Loucy (cell line): Measurements from ENCODE around the gene CPSF4L.

Experiments used
- H2AFZ ChIP-seq: fragments of 200-600 bp; sonication (generic); 2 replicates; pipeline ENCODE4 v1.6.0; 2016; ENCODE audit warnings: antibody characterized with exemption, mild to moderate bottlenecking, low read length, moderate library complexity
- H3F3A ChIP-seq: fragments of 200-600 bp; 2 replicates; pipeline ENCODE4 v1.6.0; 2016; ENCODE audit warnings: antibody characterized with exemption, low read depth, mild to moderate bottlenecking
- H3K27me3 ChIP-seq: fragments of 200-600 bp; sonication (generic); 2 replicates; pipeline ENCODE4 v1.6.1; 2014; ENCODE audit warnings: low read length, mild to moderate bottlenecking; ENCODE audit not compliant: insufficient read depth, poor library complexity, severe bottlenecking
- H3K36me3 ChIP-seq: fragments of 200-600 bp; sonication (generic); 2 replicates; pipeline ENCODE4 v1.6.1; 2016; ENCODE audit warnings: low read length; ENCODE audit not compliant: insufficient read depth
- H3K4me1 ChIP-seq: fragments of 200-600 bp; sonication (generic); 2 replicates; pipeline ENCODE4 v1.5.1; 2014; ENCODE audit warnings: low read length, mild to moderate bottlenecking; ENCODE audit not compliant: insufficient read depth, poor library complexity, severe bottlenecking
- H3K4me2 ChIP-seq: fragments of 200-600 bp; sonication (generic); 2 replicates; pipeline ENCODE4 v1.6.0; 2014; ENCODE audit warnings: antibody characterized with exemption, low read length, low read depth, mild to moderate bottlenecking; ENCODE audit not compliant: poor library complexity, severe bottlenecking
- H3K4me3 ChIP-seq: fragments of 200-600 bp; sonication (generic); 2 replicates; pipeline ENCODE4 v1.5.1; 2014; ENCODE audit warnings: low read length, mild to moderate bottlenecking, mixed read lengths; ENCODE audit not compliant: poor library complexity, severe bottlenecking
- H3K79me2 ChIP-seq: fragments of 200-600 bp; sonication (generic); 2 replicates; pipeline ENCODE4 v1.6.1; 2014; ENCODE audit warnings: low read length; ENCODE audit not compliant: insufficient read depth
- H3K9ac ChIP-seq: fragments of 200-600 bp; sonication (generic); 2 replicates; pipeline ENCODE4 v1.6.0; 2014; ENCODE audit warnings: mild to moderate bottlenecking, low read depth, low read length, moderate library complexity; ENCODE audit not compliant: poor library complexity, severe bottlenecking
- H3K9me2 ChIP-seq: fragments of 200-600 bp; sonication (generic); replicated peaks from 2 replicates; pipeline ENCODE4 v1.6.1; 2016; ENCODE audit warnings: low read depth, low read length, mixed read lengths
- H3K9me3 ChIP-seq: fragments of 200-600 bp; sonication (generic); 2 replicates; pipeline ENCODE4 v1.6.1; 2014; ENCODE audit warnings: mild to moderate bottlenecking, antibody characterized with exemption, low read length, low read depth; ENCODE audit not compliant: insufficient read depth
- H4K20me1 ChIP-seq: fragments of 200-600 bp; sonication (generic); 2 replicates; pipeline ENCODE4 v1.6.0; 2014; ENCODE audit warnings: antibody characterized with exemption, low read length, mild to moderate bottlenecking; ENCODE audit not compliant: insufficient read depth, poor library complexity, severe bottlenecking
- EZH2phosphoT487 ChIP-seq: fragments of 200-600 bp; IDR thresholded peaks from 2 replicates; pipeline ENCODE4 v1.6.1; 2018; ENCODE audit warnings: antibody characterized with exemption, mild to moderate bottlenecking, moderate library complexity, borderline replicate concordance
- TF ChIP-seq, protein P1 (sequence below): fragments of 200-600 bp; sonication (generic); conservative IDR thresholded peaks from 2 replicates; pipeline ENCODE4 v1.5.1; 2014; ENCODE audit warnings: mild to moderate bottlenecking, antibody characterized with exemption, low read length

CPSF4L gene

DNA sequence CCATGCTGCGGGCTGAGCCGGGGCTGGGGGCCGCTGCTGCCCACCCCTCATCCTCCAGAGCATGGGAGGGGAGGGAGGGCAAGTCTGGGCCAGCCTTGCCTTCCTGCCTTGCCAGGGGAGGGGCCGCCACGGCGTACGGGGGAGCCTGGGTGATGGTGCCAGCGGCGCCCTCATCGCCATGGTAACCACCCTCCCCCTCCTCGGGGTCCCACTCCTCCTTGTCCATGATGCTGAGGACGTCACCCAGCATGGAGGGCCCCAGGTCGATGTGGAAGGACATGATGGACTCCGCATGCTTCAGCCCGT lies 23.9 kb upstream of the CPSF4L start:
- no peak for TF ChIP-seq EZH2phosphoT487
- TF ChIP-seq, protein P1, sequence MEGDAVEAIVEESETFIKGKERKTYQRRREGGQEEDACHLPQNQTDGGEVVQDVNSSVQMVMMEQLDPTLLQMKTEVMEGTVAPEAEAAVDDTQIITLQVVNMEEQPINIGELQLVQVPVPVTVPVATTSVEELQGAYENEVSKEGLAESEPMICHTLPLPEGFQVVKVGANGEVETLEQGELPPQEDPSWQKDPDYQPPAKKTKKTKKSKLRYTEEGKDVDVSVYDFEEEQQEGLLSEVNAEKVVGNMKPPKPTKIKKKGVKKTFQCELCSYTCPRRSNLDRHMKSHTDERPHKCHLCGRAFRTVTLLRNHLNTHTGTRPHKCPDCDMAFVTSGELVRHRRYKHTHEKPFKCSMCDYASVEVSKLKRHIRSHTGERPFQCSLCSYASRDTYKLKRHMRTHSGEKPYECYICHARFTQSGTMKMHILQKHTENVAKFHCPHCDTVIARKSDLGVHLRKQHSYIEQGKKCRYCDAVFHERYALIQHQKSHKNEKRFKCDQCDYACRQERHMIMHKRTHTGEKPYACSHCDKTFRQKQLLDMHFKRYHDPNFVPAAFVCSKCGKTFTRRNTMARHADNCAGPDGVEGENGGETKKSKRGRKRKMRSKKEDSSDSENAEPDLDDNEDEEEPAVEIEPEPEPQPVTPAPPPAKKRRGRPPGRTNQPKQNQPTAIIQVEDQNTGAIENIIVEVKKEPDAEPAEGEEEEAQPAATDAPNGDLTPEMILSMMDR: no peak
- Histone ChIP-seq H3K4me1 (peaks cover 5% of the 10 kb centered on the region), H3K79me2 (no peaks in the 10 kb centered on the region)

GRCh38 chr17:73284906-73285602 lies 23.4 kb upstream of the CPSF4L start:
- no peak overlapping the region for H3K4me3 ChIP-seq
- no peak overlapping the region for H3K9ac ChIP-seq
- no peaks in the 10 kb centered on the region for H3F3A ChIP-seq
- no peaks in the 10 kb centered on the region for H4K20me1 ChIP-seq
- no peaks in the 10 kb centered on the region for H3K27me3 ChIP-seq
- H3K9me2 ChIP-seq: no peaks in the 10 kb centered on the region
- no peaks in the 10 kb centered on the region for H3K79me2 ChIP-seq
- TF ChIP-seq EZH2phosphoT487: no peak
- TF ChIP-seq, protein P1: no peak
- no peaks in the 10 kb centered on the region for H3K9me3 ChIP-seq
- H3K4me1 ChIP-seq: no peaks in the 10 kb centered on the region
- no peak overlapping the region for H2AFZ ChIP-seq
- no peaks in the 10 kb centered on the region for H3K36me3 ChIP-seq
- no peak overlapping the region for H3K4me2 ChIP-seq

More for the DNA sequence above, 23.9 kb upstream of the CPSF4L start:
- Histone ChIP-seq H3K27me3 (no peaks in the 10 kb centered on the region), H3K4me3 (no peak overlapping the region), H3K4me2 (no peak overlapping the region), H3K36me3 (no peaks in the 10 kb centered on the region), H3F3A (no peaks in the 10 kb centered on the region), H4K20me1 (no peaks in the 10 kb centered on the region), H2AFZ (no peak overlapping the region), H3K9me3 (no peaks in the 10 kb centered on the region), H3K9me2 (no peaks in the 10 kb centered on the region), H3K9ac (no peak overlapping the region)

GRCh38 chr17:73284354-73284753 lies 22.7 kb upstream of the CPSF4L start:
- no peak overlapping the region for H3K4me2 ChIP-seq
- no peaks in the 10 kb centered on the region for H4K20me1 ChIP-seq
- no peaks in the 10 kb centered on the region for H3K4me1 ChIP-seq
- no peak overlapping the region for H2AFZ ChIP-seq
- H3K79me2 ChIP-seq: no peaks in the 10 kb centered on the region
- H3K27me3 ChIP-seq: no peaks in the 10 kb centered on the region
- H3K9me2 ChIP-seq: no peaks in the 10 kb centered on the region
- H3K36me3 ChIP-seq: no peaks in the 10 kb centered on the region
- H3K9ac ChIP-seq: no peak overlapping the region
- no peaks in the 10 kb centered on the region for H3F3A ChIP-seq
- TF ChIP-seq EZH2phosphoT487: no peak
- TF ChIP-seq, protein P1: no peak
- no peaks in the 10 kb centered on the region for H3K9me3 ChIP-seq
- H3K4me3 ChIP-seq: no peak overlapping the region
